ENCODE data around the gene CAMKK1.

CAMKK1 gene

DNA sequence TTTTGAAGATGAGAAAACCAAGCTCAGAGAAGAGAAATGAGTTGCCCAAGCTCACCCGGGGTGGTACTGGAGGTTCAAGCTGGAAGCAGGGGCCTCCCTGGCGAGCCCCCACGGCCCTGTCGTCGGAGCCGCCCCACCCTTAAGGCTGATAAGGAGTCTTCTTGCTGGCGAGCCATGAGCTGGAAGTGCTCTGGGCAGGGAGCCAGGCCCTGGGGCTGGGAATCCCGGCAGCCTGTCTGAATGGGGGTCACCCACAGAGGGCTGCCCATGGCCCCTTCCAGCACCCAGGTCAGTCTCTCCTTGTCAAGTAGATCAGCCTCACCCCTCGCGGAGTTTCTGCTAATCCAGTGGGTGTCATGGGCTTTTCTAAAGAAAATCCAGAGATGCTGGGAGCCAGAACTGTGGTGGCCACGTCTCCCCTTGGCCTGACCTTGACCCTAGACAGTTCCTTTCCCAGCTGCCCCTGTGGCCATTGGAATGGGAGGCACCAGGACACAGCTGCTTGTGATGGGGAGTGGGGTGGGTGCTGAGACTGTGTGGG is 24.6 kb upstream of the CAMKK1 start:
- DNase-seq: no peak

DNA sequence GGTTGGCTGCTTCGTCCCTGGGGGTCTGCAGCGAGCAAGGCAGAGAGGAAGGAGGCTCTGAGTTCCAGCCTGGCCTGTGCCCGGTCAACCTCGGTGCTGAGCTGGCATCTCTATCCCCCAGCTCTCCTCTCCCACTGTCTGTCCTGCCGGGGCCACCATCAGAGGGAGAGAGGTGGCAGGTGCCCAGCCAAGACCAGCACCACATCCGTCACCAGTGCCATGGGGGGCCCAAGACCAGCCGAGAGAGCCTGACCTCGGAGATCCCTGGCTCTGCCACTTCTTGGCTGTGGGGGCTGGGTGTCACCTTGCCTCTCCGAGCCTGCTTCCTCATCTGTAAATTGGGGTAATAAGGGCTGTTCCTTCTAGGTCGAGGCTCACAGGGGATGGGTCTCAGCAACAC is 24.0 kb upstream of the CAMKK1 start:
- no peak for DNase-seq

DNA sequence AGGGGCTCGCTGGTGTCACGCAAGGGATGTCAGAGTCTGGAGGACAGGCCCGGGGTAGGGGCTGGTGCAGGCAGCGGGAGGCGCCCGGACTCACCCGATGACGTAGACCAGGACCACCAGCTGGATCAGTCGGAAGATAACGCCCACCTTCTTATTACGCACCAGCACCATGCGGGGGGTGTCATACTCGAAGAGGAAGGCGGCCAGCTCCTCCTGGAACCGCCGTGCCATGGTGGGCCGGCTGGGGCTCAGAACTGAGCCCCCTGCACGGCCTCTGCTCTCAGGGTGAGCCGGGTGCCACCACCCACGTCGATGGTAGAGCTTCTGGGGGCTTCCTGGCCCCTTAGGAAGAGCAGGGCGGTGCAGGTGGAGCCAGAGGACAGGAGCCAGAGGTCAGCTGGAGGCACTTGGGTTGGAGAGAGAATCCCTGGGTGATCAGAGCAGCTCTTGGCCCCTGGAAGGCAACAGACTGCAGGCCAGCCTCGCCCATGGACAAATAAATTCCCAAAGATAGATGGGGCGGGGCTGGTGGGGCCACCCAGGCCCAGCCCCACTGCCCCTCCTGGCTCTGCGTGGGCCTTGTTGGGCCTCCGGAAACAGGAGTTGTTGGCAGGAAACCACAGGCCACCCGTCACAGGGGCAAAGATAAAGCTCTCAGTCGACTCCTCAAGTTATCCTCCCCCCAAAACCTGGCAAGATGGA is 23.3 kb upstream of the CAMKK1 start, which contains the start of gene P2RX1:
P2RX1 (minus strand) TSS at position 471 of the 702 bp plus-strand sequence; CDS start at position 231, 240 bp downstream.
- no peak for DNase-seq

DNA sequence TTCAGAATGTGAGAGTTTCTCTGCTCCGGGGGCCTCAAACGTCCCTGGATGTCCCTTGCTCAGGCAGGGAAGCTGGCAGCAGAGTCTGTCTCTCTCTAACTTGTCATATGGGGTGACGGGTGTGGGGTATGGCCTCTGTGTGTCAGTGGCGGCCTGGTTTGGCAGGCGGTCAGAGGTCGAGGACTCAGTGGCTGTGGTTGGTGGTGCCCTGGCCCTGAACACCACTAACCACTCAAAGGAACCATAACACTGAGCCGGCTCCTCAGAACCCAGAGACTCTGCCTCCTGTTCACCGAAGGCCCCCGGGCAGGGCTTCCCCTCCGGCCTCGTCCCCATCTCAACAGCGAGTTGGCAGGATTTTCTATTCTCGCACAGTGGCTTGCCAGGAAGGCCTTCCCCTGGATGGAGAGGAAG is 22.7 kb upstream of the CAMKK1 start:
- no peak for DNase-seq

GRCh38 chr17:3914312-3914670 is 21.4 kb upstream of the CAMKK1 start:
- no peak for DNase-seq

DNA sequence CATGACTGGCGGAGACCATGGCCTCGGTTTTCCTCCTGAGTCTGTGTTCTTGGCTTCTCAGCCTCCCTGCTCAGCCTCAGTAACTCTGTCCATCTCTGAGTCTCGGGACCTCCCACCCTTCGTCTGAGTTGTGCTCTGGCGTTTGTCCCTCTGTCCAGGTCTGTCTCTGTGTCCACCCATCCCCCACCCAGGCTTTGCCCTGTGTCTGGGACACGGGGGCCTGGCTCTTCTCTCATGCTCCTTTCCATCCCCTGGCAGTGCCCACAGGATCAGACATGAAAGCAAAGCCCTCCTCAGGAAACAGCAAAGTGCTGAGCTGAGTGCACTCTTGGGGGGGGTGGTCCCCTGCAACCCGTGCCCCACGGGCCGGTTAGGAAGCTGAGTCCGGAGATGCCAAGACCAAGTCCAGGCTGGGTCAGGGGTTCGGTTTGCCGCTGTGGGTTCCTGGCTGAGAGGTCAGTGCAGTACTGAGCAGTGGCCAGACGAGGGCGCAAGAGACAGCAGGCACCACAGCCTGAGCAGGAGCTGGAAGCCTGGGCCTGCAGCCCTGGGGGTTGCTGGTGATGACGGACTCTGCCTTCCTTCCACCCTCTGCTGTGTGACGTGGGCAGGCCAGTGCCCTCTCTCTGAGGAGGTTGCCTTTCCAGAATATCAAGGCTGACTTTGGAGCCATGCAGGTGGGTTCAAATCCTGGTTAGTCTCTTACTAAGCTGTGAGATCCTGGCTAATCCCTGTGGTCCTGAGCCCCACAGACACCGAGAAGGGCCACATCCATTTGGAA is 20.9 kb upstream of the CAMKK1 start:
- DNase-seq: peak; percentile 20 to 62

DNA sequence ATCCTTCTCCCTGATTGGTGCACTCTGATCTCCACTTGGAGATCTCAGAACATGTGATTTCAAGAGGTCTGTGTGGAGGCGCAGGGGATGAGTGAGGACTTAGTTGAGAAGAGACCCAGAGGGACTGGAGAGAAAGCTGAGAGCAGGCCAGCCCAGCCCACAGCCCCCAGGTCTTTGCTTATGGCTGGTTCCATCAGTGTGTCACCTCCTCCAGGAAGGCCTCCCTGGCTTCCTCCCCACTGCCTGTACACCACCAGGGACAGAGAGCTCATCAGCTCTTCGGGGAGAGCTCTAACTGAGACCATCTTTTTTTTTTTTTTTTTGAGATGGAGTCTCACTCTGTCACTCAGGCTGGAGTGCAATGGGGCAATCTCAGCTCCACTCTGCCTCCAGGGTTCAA is 20.0 kb upstream of the CAMKK1 start:
- no peak for DNase-seq

DNA sequence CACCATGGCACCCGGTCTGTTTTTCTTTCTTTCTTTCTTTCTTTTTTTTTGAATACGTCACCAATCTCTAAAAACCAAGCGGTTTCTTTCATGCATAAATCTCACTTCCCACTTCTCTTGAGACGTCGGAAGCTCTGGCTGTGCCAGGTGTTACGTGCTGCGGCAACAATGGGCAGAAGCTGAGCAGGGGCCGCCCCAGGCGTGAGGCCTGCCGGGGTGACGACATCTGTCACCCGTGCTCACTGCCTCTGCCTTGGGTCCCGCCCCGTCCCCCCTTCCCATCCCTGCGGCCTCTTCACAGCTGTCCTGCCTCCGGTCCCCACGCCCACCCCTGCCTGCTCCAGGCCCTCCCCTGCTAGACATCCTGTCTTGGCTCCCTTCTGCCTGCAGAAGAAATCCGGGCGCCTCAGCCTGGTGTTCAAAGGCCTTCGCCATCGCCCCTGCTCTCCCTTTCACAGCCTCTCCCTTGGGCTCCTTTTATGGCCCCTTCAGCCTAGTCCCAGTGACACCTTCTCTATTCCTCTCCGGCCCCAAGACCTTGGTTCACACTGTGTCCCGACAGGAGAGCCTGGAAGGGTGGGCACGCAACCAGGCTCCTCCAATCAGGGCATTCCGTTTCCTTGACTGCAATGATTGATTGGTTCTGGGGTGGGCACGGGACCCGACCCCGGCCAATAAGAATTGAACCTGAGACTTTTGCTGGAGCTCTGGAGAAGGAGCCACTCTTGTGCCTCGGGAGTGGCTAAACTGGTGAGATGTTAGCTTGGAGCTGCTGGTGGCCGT is 18.6 kb upstream of the CAMKK1 start:
- DNase-seq: no peak

DNA sequence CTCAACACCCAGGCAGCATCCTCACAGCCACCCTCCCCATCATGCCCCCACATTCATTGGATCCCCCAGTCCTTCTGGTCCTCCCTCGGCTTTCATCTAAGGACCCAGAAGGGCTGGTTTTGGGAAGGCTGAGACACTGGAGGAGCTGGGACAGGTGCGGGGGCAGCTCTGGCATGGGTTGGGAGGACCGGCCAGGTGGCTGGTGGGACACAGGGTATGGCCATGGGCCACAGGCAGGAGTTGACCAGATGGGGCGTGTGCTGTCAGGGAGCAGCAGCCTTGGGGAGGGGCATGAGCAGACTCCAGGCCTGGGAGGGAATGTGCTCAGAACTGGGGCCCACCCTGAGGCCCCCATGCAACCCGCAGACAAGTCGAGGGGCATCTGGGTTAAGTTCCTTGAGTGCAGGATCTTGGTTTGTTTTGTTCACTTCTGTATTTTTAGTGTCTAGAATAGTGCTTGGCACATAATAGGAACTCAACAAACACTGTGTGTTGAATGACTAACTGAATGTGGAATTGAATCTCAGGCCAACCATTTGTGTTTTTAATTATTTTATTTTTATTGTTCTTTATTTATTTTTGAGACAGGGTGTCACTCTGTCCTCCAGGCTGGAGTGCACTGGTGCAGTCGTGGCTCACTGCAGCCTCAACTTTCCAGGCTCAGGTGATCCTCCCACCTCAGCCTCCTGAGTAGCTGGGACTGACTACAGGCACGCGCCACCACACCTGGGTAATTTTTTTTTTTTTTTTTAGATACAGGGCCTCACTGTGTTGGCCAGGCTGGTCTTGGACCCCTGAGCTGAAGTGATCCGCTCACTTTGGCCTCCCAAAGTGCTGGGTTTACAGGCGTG is 17.8 kb upstream of the CAMKK1 start:
- DNase-seq: no peak

DNA sequence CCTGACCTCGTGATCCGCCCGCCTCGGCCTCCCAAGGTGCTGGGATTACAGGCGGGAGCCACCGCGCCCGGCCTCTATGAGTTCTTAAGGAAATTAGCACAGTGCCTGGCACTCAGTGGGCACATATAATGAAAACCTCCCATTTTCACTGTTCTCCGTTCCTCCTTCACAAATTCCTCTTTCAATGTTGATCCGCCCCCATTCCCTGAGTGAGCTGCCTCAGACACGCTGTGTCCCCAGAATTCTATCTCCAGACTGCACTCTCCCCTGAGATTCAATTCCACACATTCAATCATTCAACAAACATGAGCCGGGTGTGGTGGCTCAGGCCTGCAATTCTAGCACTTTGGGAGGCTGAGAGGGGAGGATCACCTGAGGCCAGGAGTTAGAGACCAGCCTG is 16.4 kb upstream of the CAMKK1 start:
- no peak for DNase-seq

- no peak for DNase-seq
These were observed 14.8 kb upstream of the CAMKK1 start for GRCh38 chr17:3907483-3908216.

GRCh38 chr17:3906881-3907280 is 14.0 kb upstream of the CAMKK1 start:
- no peak for DNase-seq

DNA sequence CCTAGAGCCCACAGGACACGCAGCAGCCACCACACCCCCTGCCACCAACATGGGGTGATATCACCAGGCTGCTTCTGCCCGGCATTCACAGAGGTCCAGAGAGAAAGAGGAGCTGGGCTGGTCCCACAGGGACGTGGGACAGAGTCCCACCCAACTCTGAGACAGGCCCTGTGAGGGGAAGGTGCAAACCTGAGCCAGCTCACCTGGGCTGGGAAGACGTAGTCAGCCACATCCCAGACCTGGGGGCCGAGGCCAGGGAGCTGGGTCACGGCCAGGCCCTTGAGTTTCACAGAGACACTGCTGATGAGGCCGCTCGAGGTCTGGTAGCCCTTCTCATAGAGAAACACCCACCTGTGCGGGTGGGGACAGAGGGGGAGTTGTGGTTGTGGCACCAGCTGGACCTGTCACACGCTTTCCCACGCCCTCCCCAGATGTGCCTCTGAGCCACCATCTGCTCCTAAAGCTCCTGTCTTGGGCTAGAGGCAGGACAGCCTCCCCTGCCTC is 12.2 kb upstream of the CAMKK1 start:
- no peak for DNase-seq

- DNase-seq: no peak
These were observed 11.6 kb upstream of the CAMKK1 start for GRCh38 chr17:3904501-3904900.

DNA sequence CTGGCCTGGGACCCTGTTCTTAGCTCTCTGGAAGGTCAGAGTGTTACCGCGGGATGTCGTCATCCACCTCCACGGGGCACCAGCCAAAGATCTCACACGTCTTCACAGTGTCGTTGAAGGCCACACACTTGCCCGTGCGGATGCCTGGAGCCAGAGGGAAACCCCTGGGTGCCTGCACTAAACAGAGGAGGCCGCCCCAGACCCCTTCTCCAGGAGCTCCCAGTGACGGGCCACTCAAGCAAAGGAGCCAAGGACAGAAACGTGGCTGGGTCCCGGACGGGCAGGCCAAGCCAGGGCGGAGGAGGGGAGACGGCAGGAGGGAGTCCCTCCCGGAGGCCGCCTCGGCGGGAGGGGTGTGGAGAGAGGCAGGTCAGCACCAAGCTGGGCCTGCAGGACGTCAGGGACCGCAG is 11.0 kb upstream of the CAMKK1 start:
- no peak for DNase-seq

GRCh38 chr17:3903051-3903825 is 10.4 kb upstream of the CAMKK1 start:
- DNase-seq: no peak

DNA sequence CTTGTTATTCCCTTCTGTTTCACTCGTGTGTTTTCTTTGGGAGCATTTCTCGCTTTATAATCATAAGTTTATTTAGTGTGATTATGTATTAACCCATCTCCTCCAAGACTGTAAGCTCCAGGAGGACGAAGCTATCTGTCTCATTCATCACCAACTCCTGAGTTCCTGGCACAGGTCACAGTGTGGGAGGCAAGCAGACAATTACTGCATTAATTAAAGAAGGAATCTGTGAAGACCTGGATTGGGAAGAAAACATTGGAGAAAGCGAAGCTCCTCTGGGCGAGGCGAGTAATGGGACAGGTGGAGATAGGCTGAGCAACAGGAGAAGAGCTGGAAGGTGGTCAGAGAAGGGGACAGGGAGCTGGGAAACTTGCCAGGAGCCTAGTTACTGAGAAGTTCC is 7.8 kb upstream of the CAMKK1 start:
- DNase-seq: no peak

GRCh38 chr17:3897731-3898130 is 4.9 kb upstream of the CAMKK1 start:
- no peak for DNase-seq

- DNase-seq: no peak
These were observed 4.0 kb upstream of the CAMKK1 start for GRCh38 chr17:3896968-3897235.

- DNase-seq: no peak
These were observed 3.5 kb upstream of the CAMKK1 start for GRCh38 chr17:3896108-3896967.
